Measurements from ENCODE around the gene ATXN7L1.
A peak's percentile ranks its signal among the peaks of the same experiment; 100 is the strongest.

ATXN7L1 gene

GRCh38 chr7:105837765-105838626, 38.4 kb downstream of the ATXN7L1 start:
- intact Hi-C loops (cut with DNase I) = no loop called here
- DNase-seq = peak in 37 of 42 donors; percentile 9 to 71 (median 48)

- DNase-seq = no peak
- intact Hi-C loops (cut with DNase I) = no loop called here
Observed at GRCh38 chr7:105835441-105835840, 41.0 kb downstream of the ATXN7L1 start.

GRCh38 chr7:105831824-105832535, 44.4 kb downstream of the ATXN7L1 start:
- intact Hi-C loops (cut with DNase I) = no loop called here
- DNase-seq = no peak

GRCh38 chr7:105831302-105831620, 45.1 kb downstream of the ATXN7L1 start:
- intact Hi-C loops (cut with DNase I) = no loop called here

GRCh38 chr7:105830405-105831301, 45.7 kb downstream of the ATXN7L1 start:
- intact Hi-C loops (cut with DNase I) = no loop called here

More at GRCh38 chr7:105831302-105831620, 45.1 kb downstream of the ATXN7L1 start:
- DNase-seq = no peak

GRCh38 chr7:105829681-105830322, 46.6 kb downstream of the ATXN7L1 start:
- intact Hi-C loops (cut with DNase I) = no loop called here
- peak in 1 of 42 donors; percentile 22 for DNase-seq

More at GRCh38 chr7:105830405-105831301, 45.7 kb downstream of the ATXN7L1 start:
- peak in 1 of 42 donors; percentile 20 for DNase-seq

GRCh38 chr7:105828141-105828540, 48.3 kb downstream of the ATXN7L1 start:
- intact Hi-C loops (cut with DNase I) = no loop called here
- DNase-seq = no peak

GRCh38 chr7:105827151-105827875, 49.1 kb downstream of the ATXN7L1 start:
- intact Hi-C loops (cut with DNase I) = no loop called here
- DNase-seq = peak in 1 of 42 donors; percentile 39

- DNase-seq = peak in 1 of 42 donors; percentile 10
- intact Hi-C loops (cut with DNase I) = no loop called here
Observed at GRCh38 chr7:105826143-105826542, 50.3 kb downstream of the ATXN7L1 start.

- intact Hi-C loops (cut with DNase I) = no loop called here
- DNase-seq = no peak
Observed at GRCh38 chr7:105825371-105825770, 51.0 kb downstream of the ATXN7L1 start.

- no peak for DNase-seq
- intact Hi-C loops (cut with DNase I) = no loop called here
Observed at GRCh38 chr7:105822806-105823205, 53.6 kb downstream of the ATXN7L1 start.

- intact Hi-C loops (cut with DNase I) = no loop called here
- DNase-seq = no peak
Observed at GRCh38 chr7:105821527-105821926, 54.9 kb downstream of the ATXN7L1 start.

- DNase-seq = no peak
- intact Hi-C loops (cut with DNase I) = no loop called here
Observed at GRCh38 chr7:105820363-105821066, 55.9 kb downstream of the ATXN7L1 start.

GRCh38 chr7:105819559-105819958, 56.8 kb downstream of the ATXN7L1 start:
- DNase-seq = no peak
- intact Hi-C loops (cut with DNase I) = no loop called here

- no peak for DNase-seq
Observed at GRCh38 chr7:105816954-105817615, 59.3 kb downstream of the ATXN7L1 start.

GRCh38 chr7:105816266-105816843, 60.0 kb downstream of the ATXN7L1 start:
- DNase-seq = no peak
- intact Hi-C loops (cut with DNase I) = no loop called here

More at GRCh38 chr7:105816954-105817615, 59.3 kb downstream of the ATXN7L1 start:
- intact Hi-C loops (cut with DNase I) = no loop called here

- intact Hi-C loops (cut with DNase I) = no loop called here
- DNase-seq = no peak
Observed at GRCh38 chr7:105815576-105815975, 60.8 kb downstream of the ATXN7L1 start.

Measured in head of caudate nucleus (tissue), 42 donors.